ENCODE data around the gene KHNYN. TPM values are rescaled to one million over a fixed set of nuclear protein-coding genes. Genes with fewer than 3 reads are reported as not detected.

KHNYN gene
- total and polyA plus RNA-seq, 2 experiments from 2014 or later, result 2.7 to 28.1 TPM

GRCh38 chr14:24382064-24382371, 47.7 kb upstream of the KHNYN start (continued):
- TF ChIP-seq ZNF462 (CRISPR knock-in tag; IDR thresholded peaks at IDR 0.05), result no peak

DNA sequence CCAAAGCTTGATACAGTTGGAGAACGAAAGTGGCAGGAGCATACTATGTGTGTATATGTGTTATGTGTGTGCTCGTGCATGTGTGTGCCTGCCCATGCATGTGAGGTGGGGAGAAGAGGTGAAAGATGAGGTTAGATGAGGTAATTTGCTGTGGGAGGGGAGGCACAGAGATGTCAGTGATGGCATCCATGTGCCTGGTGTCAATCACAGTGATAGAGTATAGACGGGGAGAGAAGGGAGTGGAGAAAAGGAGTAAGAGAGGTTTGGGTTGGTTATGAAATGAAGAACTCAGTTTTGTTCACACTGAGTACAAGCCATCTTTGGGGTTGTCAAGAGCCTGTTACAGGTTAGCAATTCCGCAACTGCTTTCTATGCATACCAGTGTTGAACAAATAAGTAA, 45.6 kb upstream of the KHNYN start:
- DNase-seq (ENCODE audit: low spot score) (no peak), ATAC-seq (no peak)
- Histone ChIP-seq H3K4me2 (no peak overlapping the region), H3K27me3 (ENCODE audit: insufficient read depth) (no peaks in the 10 kb centered on the region), H2AFZ (no peak overlapping the region), H3K79me2 (replicated peaks; ENCODE audit: insufficient read depth) (no peaks in the 10 kb centered on the region), H4K20me1 (replicated peaks; ENCODE audit: insufficient read depth) (no peaks in the 10 kb centered on the region), H3K9me2 (ENCODE audit: insufficient read depth) (no peaks in the 10 kb centered on the region), H3K27ac (ENCODE audit: low read depth) (no peak overlapping the region), H3K36me3 (ENCODE audit: insufficient read depth) (no peaks in the 10 kb centered on the region), H3K4me3 (no peak overlapping the region), H3K4me1 (ENCODE audit: insufficient read depth) (peaks cover 16% of the 10 kb centered on the region), H3F3A (replicated peaks; ENCODE audit: low read depth) (no peaks in the 10 kb centered on the region)
- H3K27ac Mint-ChIP-seq, result no peak overlapping the region
- no peak overlapping the region for H3K4me3 Mint-ChIP-seq
- H3K36me3 Mint-ChIP-seq (ENCODE audit: low read depth), result no peaks in the 10 kb centered on the region; the same call in 2 of the 3 replicates
- TF ChIP-seq POLR2AphosphoS5 (IDR thresholded peaks at IDR 0.05; ENCODE audit: low read depth), result no peak
- TF ChIP-seq, protein P1, sequence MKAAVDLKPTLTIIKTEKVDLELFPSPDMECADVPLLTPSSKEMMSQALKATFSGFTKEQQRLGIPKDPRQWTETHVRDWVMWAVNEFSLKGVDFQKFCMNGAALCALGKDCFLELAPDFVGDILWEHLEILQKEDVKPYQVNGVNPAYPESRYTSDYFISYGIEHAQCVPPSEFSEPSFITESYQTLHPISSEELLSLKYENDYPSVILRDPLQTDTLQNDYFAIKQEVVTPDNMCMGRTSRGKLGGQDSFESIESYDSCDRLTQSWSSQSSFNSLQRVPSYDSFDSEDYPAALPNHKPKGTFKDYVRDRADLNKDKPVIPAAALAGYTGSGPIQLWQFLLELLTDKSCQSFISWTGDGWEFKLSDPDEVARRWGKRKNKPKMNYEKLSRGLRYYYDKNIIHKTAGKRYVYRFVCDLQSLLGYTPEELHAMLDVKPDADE (IDR thresholded peaks at IDR 0.05), result no peak
- TF ChIP-seq STAT1 (IDR thresholded peaks at IDR 0.05; ENCODE audit: unreplicated experiment), result no peak
- TF ChIP-seq, protein P2, sequence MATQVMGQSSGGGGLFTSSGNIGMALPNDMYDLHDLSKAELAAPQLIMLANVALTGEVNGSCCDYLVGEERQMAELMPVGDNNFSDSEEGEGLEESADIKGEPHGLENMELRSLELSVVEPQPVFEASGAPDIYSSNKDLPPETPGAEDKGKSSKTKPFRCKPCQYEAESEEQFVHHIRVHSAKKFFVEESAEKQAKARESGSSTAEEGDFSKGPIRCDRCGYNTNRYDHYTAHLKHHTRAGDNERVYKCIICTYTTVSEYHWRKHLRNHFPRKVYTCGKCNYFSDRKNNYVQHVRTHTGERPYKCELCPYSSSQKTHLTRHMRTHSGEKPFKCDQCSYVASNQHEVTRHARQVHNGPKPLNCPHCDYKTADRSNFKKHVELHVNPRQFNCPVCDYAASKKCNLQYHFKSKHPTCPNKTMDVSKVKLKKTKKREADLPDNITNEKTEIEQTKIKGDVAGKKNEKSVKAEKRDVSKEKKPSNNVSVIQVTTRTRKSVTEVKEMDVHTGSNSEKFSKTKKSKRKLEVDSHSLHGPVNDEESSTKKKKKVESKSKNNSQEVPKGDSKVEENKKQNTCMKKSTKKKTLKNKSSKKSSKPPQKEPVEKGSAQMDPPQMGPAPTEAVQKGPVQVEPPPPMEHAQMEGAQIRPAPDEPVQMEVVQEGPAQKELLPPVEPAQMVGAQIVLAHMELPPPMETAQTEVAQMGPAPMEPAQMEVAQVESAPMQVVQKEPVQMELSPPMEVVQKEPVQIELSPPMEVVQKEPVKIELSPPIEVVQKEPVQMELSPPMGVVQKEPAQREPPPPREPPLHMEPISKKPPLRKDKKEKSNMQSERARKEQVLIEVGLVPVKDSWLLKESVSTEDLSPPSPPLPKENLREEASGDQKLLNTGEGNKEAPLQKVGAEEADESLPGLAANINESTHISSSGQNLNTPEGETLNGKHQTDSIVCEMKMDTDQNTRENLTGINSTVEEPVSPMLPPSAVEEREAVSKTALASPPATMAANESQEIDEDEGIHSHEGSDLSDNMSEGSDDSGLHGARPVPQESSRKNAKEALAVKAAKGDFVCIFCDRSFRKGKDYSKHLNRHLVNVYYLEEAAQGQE (IDR thresholded peaks at IDR 0.05; ENCODE audit: unreplicated experiment), result no peak
- TF ChIP-seq, protein P3, sequence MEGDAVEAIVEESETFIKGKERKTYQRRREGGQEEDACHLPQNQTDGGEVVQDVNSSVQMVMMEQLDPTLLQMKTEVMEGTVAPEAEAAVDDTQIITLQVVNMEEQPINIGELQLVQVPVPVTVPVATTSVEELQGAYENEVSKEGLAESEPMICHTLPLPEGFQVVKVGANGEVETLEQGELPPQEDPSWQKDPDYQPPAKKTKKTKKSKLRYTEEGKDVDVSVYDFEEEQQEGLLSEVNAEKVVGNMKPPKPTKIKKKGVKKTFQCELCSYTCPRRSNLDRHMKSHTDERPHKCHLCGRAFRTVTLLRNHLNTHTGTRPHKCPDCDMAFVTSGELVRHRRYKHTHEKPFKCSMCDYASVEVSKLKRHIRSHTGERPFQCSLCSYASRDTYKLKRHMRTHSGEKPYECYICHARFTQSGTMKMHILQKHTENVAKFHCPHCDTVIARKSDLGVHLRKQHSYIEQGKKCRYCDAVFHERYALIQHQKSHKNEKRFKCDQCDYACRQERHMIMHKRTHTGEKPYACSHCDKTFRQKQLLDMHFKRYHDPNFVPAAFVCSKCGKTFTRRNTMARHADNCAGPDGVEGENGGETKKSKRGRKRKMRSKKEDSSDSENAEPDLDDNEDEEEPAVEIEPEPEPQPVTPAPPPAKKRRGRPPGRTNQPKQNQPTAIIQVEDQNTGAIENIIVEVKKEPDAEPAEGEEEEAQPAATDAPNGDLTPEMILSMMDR (conservative IDR thresholded peaks at IDR 0.05; ENCODE audit: low read depth in 2 of 2), result no peak
- H3K27me3 Mint-ChIP-seq (ENCODE audit: insufficient read depth, low read depth, poor library complexity), result peaks cover 2% of the 10 kb centered on the region
- no peaks in the 10 kb centered on the region for H3K9me3 Mint-ChIP-seq
- H3K4me1 Mint-ChIP-seq, result peaks cover 18% of the 10 kb centered on the region
